SK-N-SH (cell line): ENCODE measurements around the gene GCNT3.

Experiments used
- GATA2 ChIP-seq: sonication (generic); formaldehyde crosslinking; IDR thresholded peaks from 2 replicates; pipeline ENCODE4 v1.5.0; 2020; ENCODE audit warnings: mild to moderate bottlenecking, missing genetic modification reagents
- JUND ChIP-seq: IDR thresholded peaks from 2 replicates; pipeline ENCODE4 v1.4.0; 2012
- MAX ChIP-seq: IDR thresholded peaks from 2 replicates; pipeline ENCODE4 v1.4.0; 2012; ENCODE audit warnings: low read depth
- MXI1 ChIP-seq: IDR thresholded peaks from 2 replicates; pipeline ENCODE4 v1.6.1; 2012; ENCODE audit warnings: mild to moderate bottlenecking, low read depth, low read length, improper control_type of control experiment
- POLR2AphosphoS5 ChIP-seq: IDR thresholded peaks from 2 replicates; pipeline ENCODE4 v1.6.1; 2012; ENCODE audit warnings: low read depth, low read length
- RAD21 ChIP-seq: IDR thresholded peaks from 2 replicates; pipeline ENCODE4 v1.6.1; 2012; ENCODE audit warnings: mild to moderate bottlenecking, low read length
- RFX5 ChIP-seq: IDR thresholded peaks from 2 replicates; pipeline ENCODE4 v1.6.1; 2012; ENCODE audit warnings: mild to moderate bottlenecking, improper control_type of control experiment, low read length
- TAF1 ChIP-seq: IDR thresholded peaks from 2 replicates; pipeline ENCODE4 v1.6.1; 2012; ENCODE audit warnings: low read depth, mild to moderate bottlenecking, low read length, moderate library complexity, borderline replicate concordance
- YY1 ChIP-seq: IDR thresholded peaks from 2 replicates; pipeline ENCODE4 v1.4.0; 2012; ENCODE audit warnings: low read depth, mild to moderate bottlenecking
- TF ChIP-seq, protein P1 (sequence below): fragments of 200-600 bp; sonication (generic); IDR thresholded peaks from 2 replicates; pipeline ENCODE4 v1.6.1; 2017; ENCODE audit warnings: antibody characterized with exemption, mild to moderate bottlenecking, moderate library complexity
- TF ChIP-seq, protein P2 (sequence below): IDR thresholded peaks from 2 replicates; pipeline ENCODE4 v1.6.1; 2012; ENCODE audit warnings: mild to moderate bottlenecking, low read depth, low read length, moderate library complexity

DNA sequence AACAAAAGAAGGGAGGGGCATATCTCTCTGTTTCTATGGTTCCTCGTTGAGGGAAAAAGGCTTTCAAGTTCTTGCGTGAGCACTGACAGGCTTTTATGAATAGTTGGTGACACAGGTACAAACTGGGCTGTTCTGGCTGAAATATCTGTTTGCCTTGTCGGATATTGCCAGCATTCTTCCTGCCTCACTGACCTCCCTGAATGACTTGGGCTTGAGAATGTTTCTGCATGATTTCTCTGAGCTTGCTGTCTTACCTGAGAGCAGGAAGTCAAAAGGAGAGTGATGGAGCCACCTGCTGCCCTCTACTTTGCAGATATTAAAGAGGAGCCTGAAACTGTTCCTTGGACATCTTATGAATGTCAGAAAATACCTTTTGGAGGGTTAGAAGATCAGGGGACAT lies 4.8 kb downstream of the GCNT3 start:
- TF ChIP-seq, protein P1, sequence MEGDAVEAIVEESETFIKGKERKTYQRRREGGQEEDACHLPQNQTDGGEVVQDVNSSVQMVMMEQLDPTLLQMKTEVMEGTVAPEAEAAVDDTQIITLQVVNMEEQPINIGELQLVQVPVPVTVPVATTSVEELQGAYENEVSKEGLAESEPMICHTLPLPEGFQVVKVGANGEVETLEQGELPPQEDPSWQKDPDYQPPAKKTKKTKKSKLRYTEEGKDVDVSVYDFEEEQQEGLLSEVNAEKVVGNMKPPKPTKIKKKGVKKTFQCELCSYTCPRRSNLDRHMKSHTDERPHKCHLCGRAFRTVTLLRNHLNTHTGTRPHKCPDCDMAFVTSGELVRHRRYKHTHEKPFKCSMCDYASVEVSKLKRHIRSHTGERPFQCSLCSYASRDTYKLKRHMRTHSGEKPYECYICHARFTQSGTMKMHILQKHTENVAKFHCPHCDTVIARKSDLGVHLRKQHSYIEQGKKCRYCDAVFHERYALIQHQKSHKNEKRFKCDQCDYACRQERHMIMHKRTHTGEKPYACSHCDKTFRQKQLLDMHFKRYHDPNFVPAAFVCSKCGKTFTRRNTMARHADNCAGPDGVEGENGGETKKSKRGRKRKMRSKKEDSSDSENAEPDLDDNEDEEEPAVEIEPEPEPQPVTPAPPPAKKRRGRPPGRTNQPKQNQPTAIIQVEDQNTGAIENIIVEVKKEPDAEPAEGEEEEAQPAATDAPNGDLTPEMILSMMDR: no peak
- no peak for TF ChIP-seq YY1
- TF ChIP-seq, protein P2, sequence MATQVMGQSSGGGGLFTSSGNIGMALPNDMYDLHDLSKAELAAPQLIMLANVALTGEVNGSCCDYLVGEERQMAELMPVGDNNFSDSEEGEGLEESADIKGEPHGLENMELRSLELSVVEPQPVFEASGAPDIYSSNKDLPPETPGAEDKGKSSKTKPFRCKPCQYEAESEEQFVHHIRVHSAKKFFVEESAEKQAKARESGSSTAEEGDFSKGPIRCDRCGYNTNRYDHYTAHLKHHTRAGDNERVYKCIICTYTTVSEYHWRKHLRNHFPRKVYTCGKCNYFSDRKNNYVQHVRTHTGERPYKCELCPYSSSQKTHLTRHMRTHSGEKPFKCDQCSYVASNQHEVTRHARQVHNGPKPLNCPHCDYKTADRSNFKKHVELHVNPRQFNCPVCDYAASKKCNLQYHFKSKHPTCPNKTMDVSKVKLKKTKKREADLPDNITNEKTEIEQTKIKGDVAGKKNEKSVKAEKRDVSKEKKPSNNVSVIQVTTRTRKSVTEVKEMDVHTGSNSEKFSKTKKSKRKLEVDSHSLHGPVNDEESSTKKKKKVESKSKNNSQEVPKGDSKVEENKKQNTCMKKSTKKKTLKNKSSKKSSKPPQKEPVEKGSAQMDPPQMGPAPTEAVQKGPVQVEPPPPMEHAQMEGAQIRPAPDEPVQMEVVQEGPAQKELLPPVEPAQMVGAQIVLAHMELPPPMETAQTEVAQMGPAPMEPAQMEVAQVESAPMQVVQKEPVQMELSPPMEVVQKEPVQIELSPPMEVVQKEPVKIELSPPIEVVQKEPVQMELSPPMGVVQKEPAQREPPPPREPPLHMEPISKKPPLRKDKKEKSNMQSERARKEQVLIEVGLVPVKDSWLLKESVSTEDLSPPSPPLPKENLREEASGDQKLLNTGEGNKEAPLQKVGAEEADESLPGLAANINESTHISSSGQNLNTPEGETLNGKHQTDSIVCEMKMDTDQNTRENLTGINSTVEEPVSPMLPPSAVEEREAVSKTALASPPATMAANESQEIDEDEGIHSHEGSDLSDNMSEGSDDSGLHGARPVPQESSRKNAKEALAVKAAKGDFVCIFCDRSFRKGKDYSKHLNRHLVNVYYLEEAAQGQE: no peak
- no peak for TF ChIP-seq TAF1
- TF ChIP-seq RAD21: no peak
- TF ChIP-seq GATA2 (CRISPR knock-in tag): no peak
- no peak for TF ChIP-seq RFX5
- TF ChIP-seq MXI1: no peak
- TF ChIP-seq POLR2AphosphoS5: no peak
- no peak for TF ChIP-seq MAX
- TF ChIP-seq JUND: no peak
